HepG2 (cell line): ENCODE data around the gene SLC16A3. TPM values are rescaled to one million over a fixed set of nuclear protein-coding genes. Genes with fewer than 3 reads are reported as not detected.

Experiments used
- CBX2 ChIP-seq, 2 experiments: fragments of 200-600 bp in 1 of 2; sonication (generic); formaldehyde crosslinking in 1 of 2; IDR thresholded peaks; 2 replicates each; pipeline versions ENCODE4 v1.7.0 to v1.8.1; 2018 to 2022; ENCODE audit warnings: low read depth in 2 of 2, low read length in 1 of 2, mild to moderate bottlenecking in 1 of 2, missing genetic modification reagents in 1 of 2
- CERS6 ChIP-seq: sonication (generic); formaldehyde crosslinking; IDR thresholded peaks from 2 replicates; pipeline ENCODE4 v1.5.0; 2020; ENCODE audit warnings: missing genetic modification reagents
- CHD2 ChIP-seq: IDR thresholded peaks from 2 replicates; pipeline ENCODE4 v1.6.1; 2011; ENCODE audit warnings: low read depth, low read length, improper control_type of control experiment
- FUBP1 ChIP-seq: sonication (generic); formaldehyde crosslinking; IDR thresholded peaks from 2 replicates; pipeline ENCODE4 v1.5.1; 2020; ENCODE audit warnings: missing genetic modification reagents, mild to moderate bottlenecking, borderline replicate concordance
- GTF2F1 ChIP-seq: fragments of 150-350 bp; IDR thresholded peaks from 2 replicates; pipeline ENCODE4 v1.6.1; 2014; ENCODE audit warnings: low read length
- KMT2B ChIP-seq: IDR thresholded peaks from 2 replicates; pipeline ENCODE4 v1.6.1; 2016; ENCODE audit warnings: missing genetic modification reagents, missing compliant biosample characterization
- LCORL ChIP-seq, 2 experiments: fragments of 450-650 bp in 1 of 2; sonication (generic) in 1 of 2; formaldehyde crosslinking in 1 of 2; IDR thresholded peaks; 2 replicates each; pipeline versions ENCODE4 v1.5.0 to v1.6.1; 2017 to 2020; ENCODE audit warnings: antibody characterized with exemption in 1 of 2, missing genetic modification reagents in 1 of 2
- NFATC3 ChIP-seq: sonication (generic); formaldehyde crosslinking; IDR thresholded peaks from 2 replicates; pipeline ENCODE4 v1.5.1; 2020; ENCODE audit warnings: mild to moderate bottlenecking, missing genetic modification reagents
- NFRKB ChIP-seq: fragments of 450-650 bp; IDR thresholded peaks from 2 replicates; pipeline ENCODE4 v1.6.1; 2017
- NR2F6 ChIP-seq, 2 experiments: IDR thresholded peaks; 2 replicates each; pipeline ENCODE4 v1.6.1; 2016; ENCODE audit warnings: antibody characterized with exemption in 1 of 2, mild to moderate bottlenecking in 1 of 2
- SKI ChIP-seq: fragments of 450-650 bp; IDR thresholded peaks from one replicate; pipeline ENCODE4 v1.6.1; 2018; ENCODE audit warnings: mild to moderate bottlenecking; ENCODE audit not compliant: partially characterized antibody
- TAF1 ChIP-seq: sonication (generic); formaldehyde crosslinking; IDR thresholded peaks from 2 replicates; pipeline ENCODE4 v1.4.0; 2020; ENCODE audit warnings: missing genetic modification reagents
- TRIM24 ChIP-seq: sonication (generic); formaldehyde crosslinking; IDR thresholded peaks from 2 replicates; pipeline ENCODE4 v1.8.0; 2022; ENCODE audit warnings: mild to moderate bottlenecking, missing genetic modification reagents
- ZBTB1 ChIP-seq: sonication (generic); formaldehyde crosslinking; IDR thresholded peaks from 2 replicates; pipeline ENCODE4 v1.4.0; 2020; ENCODE audit warnings: missing genetic modification reagents, borderline replicate concordance
- ZBTB33 ChIP-seq: sonication (generic); formaldehyde crosslinking; IDR thresholded peaks from 2 replicates; pipeline ENCODE4 v1.4.0; 2020; ENCODE audit warnings: missing genetic modification reagents
- ZFP91 ChIP-seq: sonication (generic); formaldehyde crosslinking; IDR thresholded peaks from 2 replicates; pipeline ENCODE4 v1.9.0; 2022; ENCODE audit warnings: missing genetic modification reagents, mild to moderate bottlenecking, borderline replicate concordance
- ZNF225 ChIP-seq: sonication (generic); formaldehyde crosslinking; IDR thresholded peaks from 2 replicates; pipeline ENCODE4 v1.4.0; 2020; ENCODE audit warnings: mild to moderate bottlenecking, missing genetic modification reagents
- ZNF468 ChIP-seq: sonication (generic); formaldehyde crosslinking; IDR thresholded peaks from 2 replicates; pipeline ENCODE4 v1.8.0; 2022; ENCODE audit warnings: mild to moderate bottlenecking, moderate library complexity, missing genetic modification reagents
- ZNF589 ChIP-seq: sonication (generic); formaldehyde crosslinking; conservative IDR thresholded peaks from 2 replicates; pipeline ENCODE4 v1.8.0; 2022; ENCODE audit warnings: mild to moderate bottlenecking, moderate library complexity, missing genetic modification reagents
- ZNF776 ChIP-seq: sonication (generic); formaldehyde crosslinking; IDR thresholded peaks from 2 replicates; pipeline ENCODE4 v1.4.0; 2020; ENCODE audit warnings: mild to moderate bottlenecking, missing genetic modification reagents
- ZNF781 ChIP-seq: sonication (generic); formaldehyde crosslinking; IDR thresholded peaks from 2 replicates; pipeline ENCODE4 v1.5.1; 2020; ENCODE audit warnings: borderline replicate concordance, mild to moderate bottlenecking, missing genetic modification reagents; ENCODE audit errors: not compliant biosample characterization
- ZSCAN30 ChIP-seq: sonication (generic); formaldehyde crosslinking; IDR thresholded peaks from 2 replicates; pipeline ENCODE4 v1.5.0; 2020; ENCODE audit warnings: mild to moderate bottlenecking, missing genetic modification reagents
- polyA plus RNA-seq, 8 experiments: library from polyadenylated mRNA; depleted of rRNA in 3 of 8; stranded (reverse) in 7 of 8; unstranded in 1 of 8; fragments of >200 nt; fragmentation: Illumina TruSeq in 4 of 8; extraction: Trizol in 4 of 8; gene quantifications; 2 replicates each; pipeline versions ENCODE4 v1.2.1 to v1.2.3, GENCODE V29; 2011 to 2016; ENCODE audit warnings: low read depth in 4 of 8, missing spikeins in 1 of 8, mixed read lengths in 1 of 8; ENCODE audit not compliant: insufficient read depth in 1 of 8
- total RNA-seq, 5 experiments: library from RNA; depleted of rRNA; stranded (reverse); fragments of >200 nt; fragmentation: Illumina TruSeq; extraction: Trizol; gene quantifications; 2 replicates each; pipeline ENCODE4 v1.2.3, GENCODE V29; 2016; ENCODE audit warnings: low read depth in 1 of 5

Gene SLC16A3
- total and polyA plus RNA-seq, 2 of the 13 experiments (the other 11 are each of a cell fraction or from before 2014, with no cell fraction given), result 242 to 349 TPM

- TF ChIP-seq LCORL (IDR thresholded peaks at IDR 0.05) (no peak), LCORL (CRISPR knock-in tag; IDR thresholded peaks at IDR 0.05) (peak; percentile 85), CERS6 (CRISPR knock-in tag) (no peak), CBX2 (IDR thresholded peaks at IDR 0.05; ENCODE audit: low read depth, low read length) (no peak), CBX2 (CRISPR knock-in tag; IDR thresholded peaks at IDR 0.05; ENCODE audit: low read depth) (no peak), FUBP1 (no peak), ZFP91 (CRISPR knock-in tag) (0 out of 2 replicates have a peak, but pooled peaks have one; percentile 46), TRIM24 (no peak), ZBTB1 (CRISPR knock-in tag) (no peak), ZNF468 (CRISPR knock-in tag) (no peak), ZNF776 (no peak), ZNF781 (CRISPR knock-in tag) (no peak), NFATC3 (CRISPR knock-in tag) (no peak), ZNF589 (CRISPR knock-in tag) (no peak), GTF2F1 (no peak), ZNF225 (CRISPR knock-in tag) (0 out of 2 replicates have a peak, but pooled peaks have one; percentile 14), TAF1 (CRISPR knock-in tag) (no peak; the same call in 1 of the 2 replicates), KMT2B (CRISPR knock-in tag) (peak; percentile 38; the same call in 1 of the 2 replicates), SKI (no peak), NR2F6 (IDR thresholded peaks at IDR 0.05) (peak; percentile 65; the same call in 1 of the 2 replicates), NR2F6 (CRISPR knock-in tag; IDR thresholded peaks at IDR 0.05) (peak; percentile 65), ZBTB33 (CRISPR knock-in tag) (no peak; the same call in 1 of the 2 replicates), NFRKB (no peak), CHD2 (no peak), ZSCAN30 (CRISPR knock-in tag) (no peak)
Observed at GRCh38 chr17:82226809-82227628, 1.8 kb upstream of the SLC16A3 start (continued).
